Loucy (cell line): ENCODE measurements around the gene POU5F1.
"Not testable (repeated sequence)": the region's sequence is repeated elsewhere in the genome, so short reads cannot be mapped to it uniquely, and the experiment has no call there.

ENCODE experiments used
- H2AFZ ChIP-seq: fragments of 200-600 bp; sonication (generic); 2 replicates; pipeline ENCODE4 v1.6.0; 2016; ENCODE audit warnings: antibody characterized with exemption, mild to moderate bottlenecking, low read length, moderate library complexity
- H3F3A ChIP-seq: fragments of 200-600 bp; 2 replicates; pipeline ENCODE4 v1.6.0; 2016; ENCODE audit warnings: antibody characterized with exemption, low read depth, mild to moderate bottlenecking
- H3K27me3 ChIP-seq: fragments of 200-600 bp; sonication (generic); 2 replicates; pipeline ENCODE4 v1.6.1; 2014; ENCODE audit warnings: low read length, mild to moderate bottlenecking; ENCODE audit not compliant: insufficient read depth, poor library complexity, severe bottlenecking
- H3K36me3 ChIP-seq: fragments of 200-600 bp; sonication (generic); 2 replicates; pipeline ENCODE4 v1.6.1; 2016; ENCODE audit warnings: low read length; ENCODE audit not compliant: insufficient read depth
- H3K4me1 ChIP-seq: fragments of 200-600 bp; sonication (generic); 2 replicates; pipeline ENCODE4 v1.5.1; 2014; ENCODE audit warnings: low read length, mild to moderate bottlenecking; ENCODE audit not compliant: insufficient read depth, poor library complexity, severe bottlenecking
- H3K4me2 ChIP-seq: fragments of 200-600 bp; sonication (generic); 2 replicates; pipeline ENCODE4 v1.6.0; 2014; ENCODE audit warnings: antibody characterized with exemption, low read length, low read depth, mild to moderate bottlenecking; ENCODE audit not compliant: poor library complexity, severe bottlenecking
- H3K4me3 ChIP-seq: fragments of 200-600 bp; sonication (generic); 2 replicates; pipeline ENCODE4 v1.5.1; 2014; ENCODE audit warnings: low read length, mild to moderate bottlenecking, mixed read lengths; ENCODE audit not compliant: poor library complexity, severe bottlenecking
- H3K79me2 ChIP-seq: fragments of 200-600 bp; sonication (generic); 2 replicates; pipeline ENCODE4 v1.6.1; 2014; ENCODE audit warnings: low read length; ENCODE audit not compliant: insufficient read depth
- H3K9ac ChIP-seq: fragments of 200-600 bp; sonication (generic); 2 replicates; pipeline ENCODE4 v1.6.0; 2014; ENCODE audit warnings: mild to moderate bottlenecking, low read depth, low read length, moderate library complexity; ENCODE audit not compliant: poor library complexity, severe bottlenecking
- H3K9me2 ChIP-seq: fragments of 200-600 bp; sonication (generic); replicated peaks from 2 replicates; pipeline ENCODE4 v1.6.1; 2016; ENCODE audit warnings: low read depth, low read length, mixed read lengths
- H3K9me3 ChIP-seq: fragments of 200-600 bp; sonication (generic); 2 replicates; pipeline ENCODE4 v1.6.1; 2014; ENCODE audit warnings: mild to moderate bottlenecking, antibody characterized with exemption, low read length, low read depth; ENCODE audit not compliant: insufficient read depth
- H4K20me1 ChIP-seq: fragments of 200-600 bp; sonication (generic); 2 replicates; pipeline ENCODE4 v1.6.0; 2014; ENCODE audit warnings: antibody characterized with exemption, low read length, mild to moderate bottlenecking; ENCODE audit not compliant: insufficient read depth, poor library complexity, severe bottlenecking
- EZH2phosphoT487 ChIP-seq: fragments of 200-600 bp; IDR thresholded peaks from 2 replicates; pipeline ENCODE4 v1.6.1; 2018; ENCODE audit warnings: antibody characterized with exemption, mild to moderate bottlenecking, moderate library complexity, borderline replicate concordance
- TF ChIP-seq, protein P1 (sequence below): fragments of 200-600 bp; sonication (generic); conservative IDR thresholded peaks from 2 replicates; pipeline ENCODE4 v1.5.1; 2014; ENCODE audit warnings: mild to moderate bottlenecking, antibody characterized with exemption, low read length

The POU5F1 gene

DNA sequence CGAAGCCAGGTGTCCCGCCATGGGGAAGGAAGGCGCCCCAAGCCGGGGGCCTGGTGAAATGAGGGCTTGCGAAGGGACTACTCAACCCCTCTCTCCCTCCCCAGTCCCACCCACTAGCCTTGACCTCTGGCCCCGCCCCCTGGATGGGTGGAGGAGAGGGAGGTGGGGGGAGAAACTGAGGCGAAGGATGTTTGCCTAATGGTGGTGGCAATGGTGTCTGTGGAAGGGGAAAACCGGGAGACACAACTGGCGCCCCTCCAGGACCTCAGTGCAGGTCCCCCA, at the start of gene POU5F1:
TSS of gene POU5F1 (minus strand) at position 83 of the 282 bp plus-strand sequence. CDS start at position 21, 62 bp downstream.
- Histone ChIP-seq H3K27me3 (no peaks in the 10 kb centered on the region), H3F3A (no peaks in the 10 kb centered on the region), H3K9me3 (no peaks in the 10 kb centered on the region), H2AFZ (no peak within 1 kb of the TSS), H3K4me3 (no peak within 1 kb of the TSS), H3K9me2 (no peaks in the 10 kb centered on the region), H3K36me3 (no peaks in the 10 kb centered on the region), H3K4me1 (no peaks in the 10 kb centered on the region), H3K79me2 (no peaks in the 10 kb centered on the region), H4K20me1 (no peaks in the 10 kb centered on the region), H3K9ac (no peak within 1 kb of the TSS), H3K4me2 (no peak within 1 kb of the TSS)
- TF ChIP-seq, protein P1, sequence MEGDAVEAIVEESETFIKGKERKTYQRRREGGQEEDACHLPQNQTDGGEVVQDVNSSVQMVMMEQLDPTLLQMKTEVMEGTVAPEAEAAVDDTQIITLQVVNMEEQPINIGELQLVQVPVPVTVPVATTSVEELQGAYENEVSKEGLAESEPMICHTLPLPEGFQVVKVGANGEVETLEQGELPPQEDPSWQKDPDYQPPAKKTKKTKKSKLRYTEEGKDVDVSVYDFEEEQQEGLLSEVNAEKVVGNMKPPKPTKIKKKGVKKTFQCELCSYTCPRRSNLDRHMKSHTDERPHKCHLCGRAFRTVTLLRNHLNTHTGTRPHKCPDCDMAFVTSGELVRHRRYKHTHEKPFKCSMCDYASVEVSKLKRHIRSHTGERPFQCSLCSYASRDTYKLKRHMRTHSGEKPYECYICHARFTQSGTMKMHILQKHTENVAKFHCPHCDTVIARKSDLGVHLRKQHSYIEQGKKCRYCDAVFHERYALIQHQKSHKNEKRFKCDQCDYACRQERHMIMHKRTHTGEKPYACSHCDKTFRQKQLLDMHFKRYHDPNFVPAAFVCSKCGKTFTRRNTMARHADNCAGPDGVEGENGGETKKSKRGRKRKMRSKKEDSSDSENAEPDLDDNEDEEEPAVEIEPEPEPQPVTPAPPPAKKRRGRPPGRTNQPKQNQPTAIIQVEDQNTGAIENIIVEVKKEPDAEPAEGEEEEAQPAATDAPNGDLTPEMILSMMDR = no peak
- no peak for TF ChIP-seq EZH2phosphoT487

GRCh38 chr6:31216208-31216898, 45.9 kb upstream of the POU5F1 start:
- Histone ChIP-seq H3K27me3 (no peaks in the 10 kb centered on the region), H3K9me3 (no peaks in the 10 kb centered on the region; the same call in 1 of the 2 replicates), H3F3A (no peaks in the 10 kb centered on the region), H3K79me2 (no peaks in the 10 kb centered on the region), H3K9me2 (no peaks in the 10 kb centered on the region), H3K4me1 (no peaks in the 10 kb centered on the region), H3K4me2 (no peak overlapping the region), H2AFZ (peak overlapping the region; percentile 59; the same call in 1 of the 2 replicates), H3K36me3 (no peaks in the 10 kb centered on the region), H4K20me1 (no peaks in the 10 kb centered on the region), H3K9ac (no peak overlapping the region), H3K4me3 (no peak overlapping the region)
- TF ChIP-seq EZH2phosphoT487 = no peak
- TF ChIP-seq, protein P1 = no peak

GRCh38 chr6:31215216-31215615, 44.7 kb upstream of the POU5F1 start:
- not testable (repeated sequence) for H3K4me1 ChIP-seq, H3K9ac ChIP-seq, H3K4me2 ChIP-seq, H3K27me3 ChIP-seq, H3F3A ChIP-seq, H3K4me3 ChIP-seq, H4K20me1 ChIP-seq, H3K9me3 ChIP-seq, H3K9me2 ChIP-seq, H3K36me3 ChIP-seq, H3K79me2 ChIP-seq, H2AFZ ChIP-seq

GRCh38 chr6:31214516-31214915, 44.0 kb upstream of the POU5F1 start:
- Histone ChIP-seq H3K36me3 (no peaks in the 10 kb centered on the region), H4K20me1 (no peaks in the 10 kb centered on the region), H3K9ac (no peak overlapping the region), H3K27me3 (no peaks in the 10 kb centered on the region), H3K4me3 (no peak overlapping the region), H3K4me2 (no peak overlapping the region), H3K79me2 (no peaks in the 10 kb centered on the region), H3K4me1 (no peaks in the 10 kb centered on the region), H3F3A (no peaks in the 10 kb centered on the region), H3K9me2 (no peaks in the 10 kb centered on the region), H2AFZ (no peak overlapping the region), H3K9me3 (no peaks in the 10 kb centered on the region; the same call in 1 of the 2 replicates)
- TF ChIP-seq, protein P1 = no peak
- TF ChIP-seq EZH2phosphoT487 = no peak
